H9 (cell line): ENCODE results near the gene PTPMT1. TPM values are rescaled to one million over a fixed set of nuclear protein-coding genes. Genes with fewer than 3 reads are reported as not detected.

Source experiments
- DNase-seq: peaks from one replicate; pipeline ENCODE4 v3.0.0-alpha.2; 2017
- H2AFZ ChIP-seq: one replicate; pipeline ENCODE4 v1.6.1; 2013; ENCODE audit warnings: mild to moderate bottlenecking, low read length, control low read depth, moderate library complexity
- H2AK5ac ChIP-seq: 2 replicates; pipeline ENCODE4 v1.6.1; 2013; ENCODE audit warnings: low read length, control low read depth, mixed read lengths; ENCODE audit not compliant: insufficient read length
- H2BK120ac ChIP-seq: one replicate; pipeline ENCODE4 v1.6.1; 2013; ENCODE audit warnings: low read depth, mild to moderate bottlenecking, low read length, control low read depth, inconsistent platforms; ENCODE audit not compliant: poor library complexity, severe bottlenecking
- H2BK12ac ChIP-seq: 2 replicates; pipeline ENCODE4 v1.6.1; 2013; ENCODE audit warnings: low read length, control low read depth, mixed read lengths, low read depth; ENCODE audit not compliant: insufficient read length
- H2BK15ac ChIP-seq: 2 replicates; pipeline ENCODE4 v1.6.1; 2013; ENCODE audit warnings: low read depth, low read length, control low read depth
- H2BK20ac ChIP-seq: one replicate; pipeline ENCODE4 v1.6.1; 2013; ENCODE audit warnings: low read depth, mild to moderate bottlenecking, low read length, control low read depth, inconsistent platforms; ENCODE audit not compliant: poor library complexity, severe bottlenecking
- H2BK5ac ChIP-seq: 2 replicates; pipeline ENCODE4 v1.6.1; 2013; ENCODE audit warnings: low read length, control low read depth, mixed read lengths; ENCODE audit not compliant: insufficient read length
- H3K14ac ChIP-seq: 2 replicates; pipeline ENCODE4 v1.6.1; 2013; ENCODE audit warnings: low read length, control low read depth; ENCODE audit not compliant: insufficient read depth
- H3K18ac ChIP-seq: 2 replicates; pipeline ENCODE4 v1.6.1; 2013; ENCODE audit warnings: low read depth, mild to moderate bottlenecking, mixed read lengths, low read length, control low read depth; ENCODE audit not compliant: insufficient read length
- H3K23ac ChIP-seq: 2 replicates; pipeline ENCODE4 v1.6.1; 2013; ENCODE audit warnings: low read length, control low read depth, mixed read lengths, low read depth; ENCODE audit not compliant: insufficient read length
- H3K23me2 ChIP-seq: 2 replicates; pipeline ENCODE4 v1.6.1; 2013; ENCODE audit warnings: low read depth, mild to moderate bottlenecking, mixed read lengths, low read length, control low read depth; ENCODE audit not compliant: insufficient read length, poor library complexity, severe bottlenecking
- H3K27ac ChIP-seq: 2 replicates; pipeline ENCODE4 v1.5.1; 2013; ENCODE audit warnings: low read length, control low read depth, mixed read lengths, low read depth; ENCODE audit not compliant: insufficient read length
- H3K27me3 ChIP-seq: 2 replicates; pipeline ENCODE4 v1.6.1; 2013; ENCODE audit warnings: low read length, control low read depth, inconsistent platforms; ENCODE audit not compliant: insufficient read depth
- H3K4ac ChIP-seq: 2 replicates; pipeline ENCODE4 v1.6.1; 2013; ENCODE audit warnings: low read depth, mild to moderate bottlenecking, control low read depth, inconsistent platforms, low read length, moderate library complexity
- H3K4me1 ChIP-seq: 2 replicates; pipeline ENCODE4 v1.6.1; 2013; ENCODE audit warnings: low read length, control low read depth, inconsistent platforms; ENCODE audit not compliant: insufficient read depth
- H3K4me2 ChIP-seq: 2 replicates; pipeline ENCODE4 v1.6.1; 2013; ENCODE audit warnings: low read length, control low read depth, mixed read lengths; ENCODE audit not compliant: insufficient read length, insufficient read depth
- H3K56ac ChIP-seq: 2 replicates; pipeline ENCODE4 v1.6.1; 2013; ENCODE audit warnings: low read depth, mild to moderate bottlenecking, mixed read lengths, low read length, control low read depth; ENCODE audit not compliant: insufficient read length
- H3K79me1 ChIP-seq: 2 replicates; pipeline ENCODE4 v1.6.1; 2013; ENCODE audit warnings: low read depth, mild to moderate bottlenecking, moderate library complexity, low read length, control low read depth, inconsistent platforms; ENCODE audit not compliant: insufficient read depth, poor library complexity, severe bottlenecking
- H3K79me2 ChIP-seq: 2 replicates; pipeline ENCODE4 v1.6.1; 2013; ENCODE audit warnings: low read length, control low read depth, inconsistent platforms; ENCODE audit not compliant: insufficient read depth
- H3K9ac ChIP-seq: 2 replicates; pipeline ENCODE4 v1.6.1; 2013; ENCODE audit warnings: low read length, control low read depth, mixed read lengths; ENCODE audit not compliant: insufficient read length; ENCODE audit errors: extremely low read depth
- H3K9me3 ChIP-seq: one replicate; pipeline ENCODE4 v1.6.1; 2013; ENCODE audit warnings: low read depth, low read length, inconsistent platforms; ENCODE audit not compliant: control insufficient read depth
- H3T11ph ChIP-seq: one replicate; pipeline ENCODE4 v1.6.1; 2013; ENCODE audit warnings: mild to moderate bottlenecking, low read length, control low read depth, inconsistent platforms
- H4K20me1 ChIP-seq: one replicate; pipeline ENCODE4 v1.6.1; 2013; ENCODE audit not compliant: control insufficient read depth, insufficient read length, insufficient read depth
- H4K5ac ChIP-seq: 2 replicates; pipeline ENCODE4 v1.6.1; 2013; ENCODE audit warnings: low read depth, mild to moderate bottlenecking, mixed read lengths, low read length, control low read depth; ENCODE audit not compliant: insufficient read length
- H4K8ac ChIP-seq: replicated peaks from 2 replicates; pipeline ENCODE4 v1.6.1; 2013; ENCODE audit warnings: low read length, control low read depth, mixed read lengths, low read depth; ENCODE audit not compliant: insufficient read length
- H4K91ac ChIP-seq: 2 replicates; pipeline ENCODE4 v1.6.1; 2013; ENCODE audit warnings: low read depth, mild to moderate bottlenecking, moderate library complexity, mixed read lengths, low read length, control low read depth; ENCODE audit not compliant: insufficient read length
- H3K27ac Mint-ChIP-seq, 3 experiments: 2 replicates in 2 of 3; 3 replicates in 1 of 3; pipeline ENCODE4 v1.8.0; 2020 to 2021; ENCODE audit warnings: mixed read lengths in 3 of 3, mild to moderate bottlenecking in 1 of 3, moderate library complexity in 1 of 3
- H3K27me3 Mint-ChIP-seq: 2 replicates; pipeline ENCODE4 v1.8.0; 2021; ENCODE audit warnings: low read depth, mild to moderate bottlenecking, moderate library complexity, mixed read lengths
- H3K36me3 Mint-ChIP-seq, 3 experiments: 2 replicates in 2 of 3; 3 replicates in 1 of 3; pipeline ENCODE4 v1.8.0; 2020 to 2021; ENCODE audit warnings: low read depth in 3 of 3, mixed read lengths in 3 of 3; ENCODE audit not compliant: insufficient read depth in 1 of 3
- H3K4me1 Mint-ChIP-seq, 2 experiments: 2 replicates each; pipeline ENCODE4 v1.8.0; 2020; ENCODE audit warnings: mixed read lengths in 2 of 2
- H3K4me3 Mint-ChIP-seq, 2 experiments: 2 replicates in 1 of 2; 3 replicates in 1 of 2; pipeline ENCODE4 v1.8.0; 2020 to 2021; ENCODE audit warnings: mild to moderate bottlenecking in 2 of 2, mixed read lengths in 2 of 2, moderate library complexity in 1 of 2
- H3K9me3 Mint-ChIP-seq, 2 experiments: 2 replicates in 1 of 2; 3 replicates in 1 of 2; pipeline ENCODE4 v1.8.0; 2020; ENCODE audit warnings: mild to moderate bottlenecking in 2 of 2, mixed read lengths in 2 of 2, moderate library complexity in 1 of 2
- WGBS: extraction: QIAGEN DNeasy Blood & Tissue Kit; methylation state at CpG from one replicate; pipeline ENCODE4 v1.1.7; 2013; ENCODE audit warnings: missing lambda C conversion rate, low lambda C conversion rate, mixed read lengths; ENCODE audit not compliant: insufficient read length; ENCODE audit errors: extremely low coverage; 5-methylcytosine and 5-hydroxymethylcytosine counted together
- total RNA-seq: library from RNA; stranded (reverse); gene quantifications from 2 replicates; pipeline ENCODE4 v1.2.1, GENCODE V29; 2021
- TF ChIP-seq, protein P1 (sequence below): fragments of 200-600 bp; sonication (generic); conservative IDR thresholded peaks from 3 replicates; pipeline ENCODE4 v1.8.0; 2021; ENCODE audit warnings: antibody characterized with exemption, mild to moderate bottlenecking

Gene PTPMT1
- total RNA-seq, 1 experiment from 2014 or later: 72.9 TPM

- H3K9ac ChIP-seq: no peak overlapping the region
- no peak overlapping the region for H2AK5ac ChIP-seq
- H3K9me3 ChIP-seq: no peaks in the 10 kb centered on the region
- H4K20me1 ChIP-seq: no peaks in the 10 kb centered on the region
- H4K8ac ChIP-seq: no peak overlapping the region
- no peak overlapping the region for H3K14ac ChIP-seq
- H3K27me3 ChIP-seq: no peaks in the 10 kb centered on the region
- Mint-ChIP-seq H3K4me1 (peaks cover 8 to 10% of the 10 kb centered on the region in 2 experiments), H3K36me3 (peaks cover 15 to 61% (median 52%) of the 10 kb centered on the region in 3 experiments), H3K27ac (no peak overlapping the region), H3K27me3 (no peaks in the 10 kb centered on the region), H3K9me3 (no peaks in the 10 kb centered on the region), H3K4me3 (no peak overlapping the region)
- H3K79me1 ChIP-seq: peaks cover 3% of the 10 kb centered on the region
- H3K23me2 ChIP-seq: no peaks in the 10 kb centered on the region
- H3K27ac ChIP-seq: no peak overlapping the region
- H3K4ac ChIP-seq: no peak overlapping the region
- DNase-seq: no peak
- H4K5ac ChIP-seq: no peak overlapping the region
- no peak overlapping the region for H3K56ac ChIP-seq
- TF ChIP-seq, protein P1, sequence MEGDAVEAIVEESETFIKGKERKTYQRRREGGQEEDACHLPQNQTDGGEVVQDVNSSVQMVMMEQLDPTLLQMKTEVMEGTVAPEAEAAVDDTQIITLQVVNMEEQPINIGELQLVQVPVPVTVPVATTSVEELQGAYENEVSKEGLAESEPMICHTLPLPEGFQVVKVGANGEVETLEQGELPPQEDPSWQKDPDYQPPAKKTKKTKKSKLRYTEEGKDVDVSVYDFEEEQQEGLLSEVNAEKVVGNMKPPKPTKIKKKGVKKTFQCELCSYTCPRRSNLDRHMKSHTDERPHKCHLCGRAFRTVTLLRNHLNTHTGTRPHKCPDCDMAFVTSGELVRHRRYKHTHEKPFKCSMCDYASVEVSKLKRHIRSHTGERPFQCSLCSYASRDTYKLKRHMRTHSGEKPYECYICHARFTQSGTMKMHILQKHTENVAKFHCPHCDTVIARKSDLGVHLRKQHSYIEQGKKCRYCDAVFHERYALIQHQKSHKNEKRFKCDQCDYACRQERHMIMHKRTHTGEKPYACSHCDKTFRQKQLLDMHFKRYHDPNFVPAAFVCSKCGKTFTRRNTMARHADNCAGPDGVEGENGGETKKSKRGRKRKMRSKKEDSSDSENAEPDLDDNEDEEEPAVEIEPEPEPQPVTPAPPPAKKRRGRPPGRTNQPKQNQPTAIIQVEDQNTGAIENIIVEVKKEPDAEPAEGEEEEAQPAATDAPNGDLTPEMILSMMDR: no peak
- H2BK5ac ChIP-seq: no peak overlapping the region
- H3K79me2 ChIP-seq: no peaks in the 10 kb centered on the region; the same call in 1 of the 2 replicates
- H4K91ac ChIP-seq: no peak overlapping the region
- no peak overlapping the region for H3K23ac ChIP-seq
- WGBS: no CpG with 5 or more reads among the region's 7 CpGs
- H3T11ph ChIP-seq: no peak overlapping the region
- H2AFZ ChIP-seq: no peak overlapping the region
- H3K18ac ChIP-seq: no peak overlapping the region
- no peak overlapping the region for H2BK20ac ChIP-seq
- H2BK12ac ChIP-seq: no peak overlapping the region
- H2BK15ac ChIP-seq: no peak overlapping the region
- no peaks in the 10 kb centered on the region for H3K4me1 ChIP-seq
- no peak overlapping the region for H3K4me2 ChIP-seq
- no peak overlapping the region for H2BK120ac ChIP-seq
These were observed 4.2 kb downstream of the PTPMT1 start for GRCh38 chr11:47569646-47570045.
